ENCODE measurements around the gene BFSP2.
"Not testable (repeated sequence)": the region's sequence is repeated elsewhere in the genome, so short reads cannot be mapped to it uniquely, and the experiment has no call there.

Gene BFSP2

GRCh38 chr3:133479895-133480669 is 80.2 kb downstream of the BFSP2 start:
- DNase-seq (ENCODE audit: low read depth in 2 of 2) = no peak

- not testable (repeated sequence) for DNase-seq (ENCODE audit: low read depth in 2 of 2)
Measured at GRCh38 chr3:133482474-133482873, 82.6 kb downstream of the BFSP2 start.

DNA sequence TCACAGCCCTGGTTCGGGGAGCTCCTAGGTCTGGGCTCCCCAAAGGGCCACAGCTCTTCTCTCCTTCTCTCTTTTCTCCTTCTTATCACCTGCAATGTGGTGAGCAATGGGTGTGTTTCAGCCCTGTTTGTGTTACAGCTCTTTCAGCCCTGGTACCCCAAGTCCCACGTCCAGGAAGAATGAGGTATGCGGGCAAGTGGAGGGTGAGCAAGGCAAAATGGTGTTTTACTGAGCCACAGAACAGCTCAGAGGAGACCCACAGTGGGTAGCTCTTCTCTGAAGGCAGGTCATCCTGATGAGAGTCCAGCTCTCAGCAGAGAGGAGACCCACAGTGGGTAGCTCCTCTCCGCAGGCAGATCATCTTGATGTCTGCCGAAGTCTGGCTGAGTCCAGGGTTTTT is 86.8 kb downstream of the BFSP2 start:
- no peak for DNase-seq (ENCODE audit: low read depth in 2 of 2)

- no peak for DNase-seq (ENCODE audit: low read depth in 2 of 2)
Measured at GRCh38 chr3:133487204-133487603, 87.3 kb downstream of the BFSP2 start.

DNA sequence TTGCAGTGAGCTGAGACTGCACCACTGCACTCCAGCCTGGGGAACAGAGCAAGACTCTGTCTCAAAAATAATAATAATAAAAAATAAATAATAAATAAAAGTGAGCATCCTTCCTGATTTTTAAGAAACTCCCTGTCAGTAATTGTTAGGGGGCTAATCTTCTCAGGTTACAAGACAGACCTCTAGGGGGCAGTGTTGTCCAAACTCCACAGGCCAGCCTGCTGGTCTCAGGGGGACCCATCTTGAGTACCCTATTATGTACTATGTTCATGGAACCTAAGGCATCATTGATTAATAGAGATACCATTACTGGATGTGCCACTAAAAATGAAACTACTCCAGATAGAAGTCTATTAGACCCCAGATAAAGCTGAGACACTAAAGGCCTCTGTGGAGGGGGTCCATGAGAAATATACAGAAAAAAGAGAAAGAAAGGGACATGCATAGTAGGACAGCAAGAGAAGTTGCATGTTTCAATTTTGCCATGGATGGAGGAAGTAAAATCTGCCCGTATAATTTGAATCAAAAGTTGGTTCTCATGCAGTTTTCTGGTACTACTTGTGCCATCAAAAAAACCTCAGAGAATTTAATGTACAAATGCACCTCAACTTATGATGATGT is 88.2 kb downstream of the BFSP2 start:
- DNase-seq (ENCODE audit: low read depth in 2 of 2) = peak in 1 of 2 experiments; percentile 31

DNA sequence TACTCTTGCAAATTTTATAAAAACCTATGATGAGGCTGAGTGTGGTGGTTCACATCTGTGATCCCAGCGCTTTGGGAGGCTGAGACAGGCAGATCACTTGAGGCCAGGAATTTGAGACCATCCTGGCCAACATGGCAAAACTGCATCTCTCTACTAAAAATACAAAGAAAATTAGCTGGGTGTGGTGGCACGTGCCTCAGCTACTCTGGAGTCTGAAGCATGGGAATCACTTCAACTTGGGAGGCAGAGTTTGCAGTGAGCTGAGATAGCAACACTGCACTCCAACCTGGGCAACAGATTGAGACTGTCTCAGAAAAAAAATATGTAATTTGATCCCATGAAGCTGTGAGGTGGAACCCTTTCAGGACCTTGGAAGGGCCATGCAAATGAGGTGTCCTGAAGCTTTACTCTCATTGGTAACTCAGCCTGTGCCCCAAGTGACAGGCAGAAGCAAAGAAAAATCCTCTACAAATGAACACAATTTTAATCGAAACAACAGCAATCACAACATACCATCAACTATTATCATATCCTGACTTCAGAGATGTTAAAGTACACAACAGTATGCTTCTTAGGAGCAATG is 89.0 kb downstream of the BFSP2 start:
- DNase-seq (ENCODE audit: low read depth in 2 of 2) = no peak

GRCh38 chr3:133489466-133490085 is 89.7 kb downstream of the BFSP2 start:
- no peak for DNase-seq (ENCODE audit: low read depth in 2 of 2)

DNA sequence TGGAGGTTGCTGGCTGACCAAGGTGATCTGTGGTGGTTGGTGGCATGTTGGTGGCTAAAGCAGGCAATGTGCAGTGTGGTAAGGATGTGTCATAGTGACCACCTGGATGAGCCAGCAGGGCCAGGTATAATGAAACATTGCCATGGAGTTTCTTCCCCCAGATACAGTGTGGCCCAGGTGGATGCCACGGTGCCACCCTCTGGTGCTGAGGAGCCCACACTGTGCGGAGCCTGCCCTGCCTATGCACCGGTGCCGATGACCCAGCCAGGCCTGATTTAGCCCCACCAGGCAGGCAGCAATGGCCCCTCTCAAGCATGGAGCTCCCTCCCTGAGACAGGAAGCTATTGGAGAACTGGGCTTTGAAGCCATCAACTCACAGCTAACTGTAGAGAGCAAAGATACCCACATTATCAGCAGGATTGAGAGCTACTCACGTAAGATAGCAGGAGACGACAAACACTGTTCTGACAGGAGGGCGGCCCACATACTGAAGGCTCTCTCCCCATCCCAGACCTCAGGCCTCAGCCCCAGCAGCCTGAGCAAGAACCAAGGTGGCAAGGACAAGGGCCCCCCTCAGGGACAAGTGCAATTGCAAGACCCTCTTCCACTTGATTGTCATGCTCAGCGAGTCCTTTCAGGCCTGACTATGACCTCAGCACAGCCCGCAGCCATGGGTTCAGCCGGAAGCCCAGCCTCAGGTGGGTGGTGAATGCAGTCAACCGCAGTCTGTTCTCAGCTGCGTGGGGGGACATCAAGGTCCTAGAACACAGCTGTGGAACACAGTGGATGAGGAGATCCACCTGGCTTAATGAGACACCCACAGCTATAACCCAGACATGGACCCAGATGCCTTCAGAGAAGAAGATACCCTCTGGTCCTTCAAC is 90.9 kb downstream of the BFSP2 start:
- peak; percentile 30 to 56 for DNase-seq (ENCODE audit: low read depth in 2 of 2)

- no peak for DNase-seq (ENCODE audit: low read depth in 2 of 2)
Measured at GRCh38 chr3:133491481-133492059, 91.7 kb downstream of the BFSP2 start.

DNA sequence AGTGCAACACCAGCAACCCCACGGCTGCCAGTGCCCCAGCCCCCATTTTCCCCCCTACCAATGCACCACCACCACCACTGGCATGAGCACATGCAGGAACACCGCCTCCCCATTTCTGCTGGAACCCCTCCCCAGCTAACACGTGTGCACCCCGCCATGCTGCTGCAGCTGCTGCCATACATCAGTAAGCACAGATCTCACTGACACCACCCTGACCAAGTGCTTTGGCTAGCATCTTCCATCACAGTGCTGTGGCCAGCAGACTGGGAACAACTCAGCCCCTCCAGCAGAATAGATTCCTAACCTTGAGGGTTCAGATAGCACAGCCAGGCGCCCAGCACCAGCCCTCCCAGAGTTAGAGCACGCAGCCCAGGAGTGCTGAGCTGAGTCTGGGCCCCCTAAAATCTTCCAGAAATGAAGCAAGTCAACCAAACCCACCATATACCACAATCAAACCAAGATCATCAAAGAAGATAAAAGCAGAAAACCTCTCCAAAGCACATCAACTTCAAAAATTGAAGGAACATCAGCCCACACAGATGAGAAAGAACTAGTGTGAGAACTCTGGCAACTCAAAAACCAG is 92.4 kb downstream of the BFSP2 start:
- DNase-seq (ENCODE audit: low read depth in 2 of 2) = no peak

- DNase-seq (ENCODE audit: low read depth in 2 of 2) = no peak
Measured at GRCh38 chr3:133494469-133494868, 94.6 kb downstream of the BFSP2 start.

GRCh38 chr3:133502542-133502941 is 102.7 kb downstream of the BFSP2 start:
- not testable (repeated sequence) for DNase-seq (ENCODE audit: low read depth in 2 of 2)

- DNase-seq (ENCODE audit: low read depth in 2 of 2) = no peak
Measured at GRCh38 chr3:133503409-133503808, 103.6 kb downstream of the BFSP2 start.

DNA sequence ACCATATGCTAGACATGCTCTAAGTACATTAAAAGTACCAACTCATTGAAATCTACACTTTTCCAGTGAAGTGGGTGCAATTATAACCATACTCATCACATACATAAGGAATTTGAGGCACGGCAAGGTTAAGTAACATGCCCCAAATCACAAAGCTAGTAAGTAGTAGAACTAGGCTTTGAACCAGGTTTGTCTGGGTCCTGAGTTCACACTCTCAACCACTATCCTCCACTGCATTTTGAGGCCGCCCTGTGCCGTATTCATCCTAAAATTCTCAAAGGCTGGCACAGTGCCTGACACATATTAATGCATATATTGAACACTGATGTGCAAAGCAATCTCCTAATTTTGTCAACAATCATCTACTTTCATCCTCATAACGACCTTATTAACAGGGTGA is 104.9 kb downstream of the BFSP2 start:
- no peak for DNase-seq (ENCODE audit: low read depth in 2 of 2)

GRCh38 chr3:133505813-133506212 is 106.0 kb downstream of the BFSP2 start:
- no peak for DNase-seq (ENCODE audit: low read depth in 2 of 2)

DNA sequence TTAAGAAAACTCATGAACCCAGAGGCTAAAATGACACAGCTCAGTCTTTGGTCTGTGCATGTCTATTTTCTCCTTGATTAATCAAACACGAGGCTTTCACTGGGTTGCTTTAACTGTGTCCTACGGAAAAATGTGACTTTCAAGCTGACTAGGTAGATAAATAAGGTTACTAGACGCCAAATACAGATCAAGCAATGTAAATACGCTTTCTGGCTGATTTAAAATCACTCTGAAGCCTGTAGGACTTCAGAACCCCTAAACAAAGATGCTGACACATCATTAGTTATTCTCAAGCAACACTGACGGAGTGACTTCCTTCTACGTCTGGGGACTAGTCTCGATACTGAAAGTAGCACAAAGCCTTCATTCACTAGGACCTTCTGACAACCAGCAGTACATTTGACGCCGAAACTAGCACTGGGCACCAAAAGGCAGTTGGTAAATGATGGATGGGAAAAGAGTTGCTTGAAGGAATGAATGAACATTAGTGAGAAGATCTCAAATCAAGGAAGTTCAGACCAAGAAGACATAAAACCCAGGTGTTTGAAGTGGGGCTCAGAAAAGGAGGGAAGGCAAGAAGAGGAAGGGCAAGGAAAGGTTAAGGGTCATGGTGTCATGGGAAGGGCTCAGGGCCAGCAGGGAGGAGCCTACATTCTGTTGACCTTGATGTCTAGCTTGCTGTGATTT is 106.5 kb downstream of the BFSP2 start:
- DNase-seq (ENCODE audit: low read depth in 2 of 2) = no peak

- DNase-seq (ENCODE audit: low read depth in 2 of 2) = no peak
Measured at GRCh38 chr3:133509488-133509887, 109.6 kb downstream of the BFSP2 start.

DNA sequence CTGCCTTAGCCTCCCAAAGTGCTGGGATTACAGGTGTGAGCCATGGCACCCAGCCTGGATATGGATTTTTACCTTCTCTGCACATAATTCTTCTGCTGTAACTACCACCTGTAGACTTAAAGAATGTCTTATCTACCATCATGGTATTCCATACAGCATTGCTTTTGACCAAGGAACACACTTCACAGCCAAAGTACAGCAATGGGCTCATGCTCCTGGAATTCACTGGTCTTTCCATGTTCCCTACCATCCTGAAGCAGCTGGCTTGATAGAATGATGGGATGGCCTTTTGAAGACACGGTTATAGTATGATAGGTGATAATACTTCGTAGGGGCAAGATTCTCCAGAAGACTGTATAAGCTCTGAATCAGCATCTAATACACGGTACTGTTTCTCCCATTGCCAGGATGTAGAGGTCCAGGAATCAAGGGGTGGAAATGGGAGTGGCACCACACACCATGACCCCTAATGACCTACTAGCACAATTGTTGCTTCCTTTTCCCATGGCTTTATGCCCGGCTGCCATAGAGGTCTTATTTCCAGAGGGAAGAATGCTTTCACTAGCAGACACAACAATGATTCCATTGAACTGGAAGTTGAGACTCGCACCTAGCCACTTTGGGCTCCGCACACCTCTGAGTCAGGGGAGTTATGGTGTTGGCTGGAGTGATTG is 112.7 kb downstream of the BFSP2 start:
- no peak for DNase-seq (ENCODE audit: low read depth in 2 of 2)

- no peak for DNase-seq (ENCODE audit: low read depth in 2 of 2)
Measured at GRCh38 chr3:133514418-133514817, 114.6 kb downstream of the BFSP2 start.

GRCh38 chr3:133515127-133515526 is 115.3 kb downstream of the BFSP2 start:
- DNase-seq (ENCODE audit: low read depth in 2 of 2) = no peak
